Endothelial cell of umbilical vein (primary cell): ENCODE measurements around the gene MARK3. TPM values are rescaled to one million over a fixed set of nuclear protein-coding genes. Genes with fewer than 3 reads are reported as not detected.

Experiments used
- BruUV-seq: library from RNA; stranded (reverse); fragments of 400-500 nt; replicated peaks from 2 replicates; lab custom pipeline; 2021; lab: Mats Ljungman, UMichigan
- CTCF ChIA-PET: fragments of 300-600, 350-600 bp; sonication (Branson Sonifier 250); formaldehyde crosslinking; loops from one replicate; lab custom pipeline; 2021; ENCODE audit warnings: antibody characterized with exemption, inconsistent platforms; lab: Charles Lee
- POLR2A ChIA-PET: fragments of 300-600, 350-600 bp; sonication (Branson Sonifier 250); formaldehyde crosslinking; loops from one replicate; lab custom pipeline; 2021; ENCODE audit warnings: antibody characterized with exemption, inconsistent platforms; lab: Charles Lee
- DNase-seq: peaks from one replicate; pipeline ENCODE4 v3.0.0-alpha.2; 2011; ENCODE audit warnings: low read depth, low spot score
- FAIRE-seq: peaks from 2 replicates; lab custom pipeline; 2011; peaks lifted over from hg19 to GRCh38; lab: Jason Lieb, UNC
- H2AFZ ChIP-seq: 2 replicates; pipeline ENCODE4 v1.6.0; 2012; ENCODE audit warnings: low read depth, low read length, control low read depth, inconsistent platforms
- H3K27ac ChIP-seq: 2 replicates; pipeline ENCODE4 v1.5.1; 2011; ENCODE audit warnings: low read depth, mild to moderate bottlenecking, control low read depth, low read length, moderate library complexity; ENCODE audit not compliant: insufficient read depth
- H3K27me3 ChIP-seq, 2 experiments: 2 replicates each; pipeline versions ENCODE4 v1.6.0 to v1.6.1; 2011; ENCODE audit warnings: low read length in 2 of 2, mixed read lengths in 1 of 2; ENCODE audit not compliant: control insufficient read depth in 2 of 2, insufficient read depth in 2 of 2
- H3K36me3 ChIP-seq, 2 experiments: 2 replicates in 1 of 2; 3 replicates in 1 of 2; pipeline ENCODE4 v1.5.1; 2011; ENCODE audit warnings: low read length in 2 of 2, mild to moderate bottlenecking in 1 of 2, moderate library complexity in 1 of 2; ENCODE audit not compliant: control insufficient read depth in 2 of 2, insufficient read depth in 2 of 2; ENCODE audit errors: extremely low read depth in 1 of 2
- H3K4me1 ChIP-seq: 3 replicates; pipeline ENCODE4 v1.5.1; 2011; ENCODE audit warnings: mild to moderate bottlenecking, low read length; ENCODE audit not compliant: control insufficient read depth, insufficient read depth; ENCODE audit errors: extremely low read depth
- H3K4me2 ChIP-seq: 2 replicates; pipeline ENCODE4 v1.6.1; 2011; ENCODE audit warnings: low read length, control low read depth, mixed read lengths; ENCODE audit not compliant: insufficient read depth
- H3K4me3 ChIP-seq, 3 experiments: fragments of 200-600 bp in 1 of 3; sonication (generic), shearing (Covaris generic) in 1 of 3; replicated peaks in 1 of 3; 2 replicates each; pipeline ENCODE4 v1.5.1; 2011 to 2016; ENCODE audit warnings: control low read depth in 3 of 3, low read length in 3 of 3, mild to moderate bottlenecking in 2 of 3, inconsistent platforms in 1 of 3, low read depth in 1 of 3, moderate library complexity in 1 of 3; ENCODE audit not compliant: insufficient read depth in 1 of 3
- H3K79me2 ChIP-seq: 2 replicates; pipeline ENCODE4 v1.6.0; 2012; ENCODE audit warnings: low read length, inconsistent platforms; ENCODE audit not compliant: control insufficient read depth, insufficient read depth
- H3K9ac ChIP-seq: replicated peaks from 2 replicates; pipeline ENCODE3; 2011; ENCODE audit warnings: low read length, control low read depth; ENCODE audit not compliant: insufficient read depth; ENCODE audit errors: extremely low read depth
- H3K9me1 ChIP-seq: replicated peaks from 3 replicates; pipeline ENCODE4 v1.6.0; 2011; ENCODE audit warnings: mild to moderate bottlenecking, low read length; ENCODE audit not compliant: control insufficient read depth, insufficient read depth; ENCODE audit errors: extremely low read depth
- H3K9me3 ChIP-seq: replicated peaks from 2 replicates; pipeline ENCODE4 v1.5.1; 2012; ENCODE audit warnings: low read length, inconsistent platforms; ENCODE audit not compliant: control insufficient read depth, insufficient read depth
- H4K20me1 ChIP-seq: replicated peaks from 2 replicates; pipeline ENCODE3; 2011; ENCODE audit warnings: mild to moderate bottlenecking, low read length; ENCODE audit not compliant: control insufficient read depth, insufficient read depth; ENCODE audit errors: extremely low read depth
- EZH2 ChIP-seq: IDR thresholded peaks from 2 replicates; pipeline ENCODE4 v1.6.1; 2012; ENCODE audit warnings: borderline replicate concordance, low read depth, mild to moderate bottlenecking, moderate library complexity, low read length, inconsistent platforms; ENCODE audit not compliant: severe bottlenecking
- FOS ChIP-seq: IDR thresholded peaks from 2 replicates; pipeline ENCODE4 v1.6.1; 2011; ENCODE audit warnings: mild to moderate bottlenecking, low read length, moderate library complexity, borderline replicate concordance; ENCODE audit not compliant: insufficient read depth
- MYC ChIP-seq: IDR thresholded peaks from one replicate; pipeline ENCODE4 v1.6.1; 2011; ENCODE audit warnings: mild to moderate bottlenecking, low read depth, low read length
- POLR2A ChIP-seq: IDR thresholded peaks from 2 replicates; pipeline ENCODE4 v1.6.1; 2012; ENCODE audit warnings: low read depth, mild to moderate bottlenecking, control low read depth, low read length
- POLR2AphosphoS5 ChIP-seq: IDR thresholded peaks from 2 replicates; pipeline ENCODE4 v1.6.1; 2012; ENCODE audit warnings: low read depth, mild to moderate bottlenecking, control low read depth, low read length, moderate library complexity; ENCODE audit not compliant: insufficient read depth
- dilution Hi-C: fragments of 300-500 bp; cut with MboI; formaldehyde crosslinking; loops from one replicate; pipeline ENCODE4 v1.15.0; 2019; ENCODE audit warnings: low sequenced_read_pairs; ENCODE audit not compliant: extremely low pct_ligation_motif_present
- intact Hi-C: fragments of 100-400 bp; cut with micrococcal nuclease; formaldehyde crosslinking; loops from one replicate; pipeline ENCODE4 v1.10.0; 2022
- polyA plus RNA-seq, 4 experiments: library from polyadenylated mRNA; depleted of rRNA in 3 of 4; stranded (reverse) in 3 of 4; unstranded in 1 of 4; fragments of >200 nt; gene quantifications; 2 replicates each; pipeline versions ENCODE4 v1.2.1 to v1.2.3, GENCODE V29; 2011 to 2012; ENCODE audit warnings: missing spikeins in 1 of 4
- total RNA-seq: library from RNA; stranded (reverse); gene quantifications from 2 replicates; pipeline ENCODE4 v1.2.3, GENCODE V29; 2021
- TF ChIP-seq, protein P1 (sequence below): IDR thresholded peaks from 2 replicates; pipeline ENCODE4 v1.6.1; 2011; ENCODE audit not compliant: insufficient read depth, insufficient read length
- TF ChIP-seq, protein P2 (sequence below), 2 donors: IDR thresholded peaks; 1 replicate in 1 of 2; 2 replicates in 1 of 2; pipeline ENCODE4 v1.5.1; 2011; ENCODE audit warnings: low read length in 2 of 2, mild to moderate bottlenecking in 2 of 2, moderate library complexity in 2 of 2, control low read depth in 1 of 2, inconsistent platforms in 1 of 2, low read depth in 1 of 2; ENCODE audit not compliant: insufficient read depth in 1 of 2; ENCODE audit errors: extremely low read depth in 1 of 2

MARK3 gene
- total and polyA plus RNA-seq, 2 donors (not counting 3 experiments of a cell fraction or from before 2014, with no cell fraction given), result 46.6 to 96.1 TPM

DNA sequence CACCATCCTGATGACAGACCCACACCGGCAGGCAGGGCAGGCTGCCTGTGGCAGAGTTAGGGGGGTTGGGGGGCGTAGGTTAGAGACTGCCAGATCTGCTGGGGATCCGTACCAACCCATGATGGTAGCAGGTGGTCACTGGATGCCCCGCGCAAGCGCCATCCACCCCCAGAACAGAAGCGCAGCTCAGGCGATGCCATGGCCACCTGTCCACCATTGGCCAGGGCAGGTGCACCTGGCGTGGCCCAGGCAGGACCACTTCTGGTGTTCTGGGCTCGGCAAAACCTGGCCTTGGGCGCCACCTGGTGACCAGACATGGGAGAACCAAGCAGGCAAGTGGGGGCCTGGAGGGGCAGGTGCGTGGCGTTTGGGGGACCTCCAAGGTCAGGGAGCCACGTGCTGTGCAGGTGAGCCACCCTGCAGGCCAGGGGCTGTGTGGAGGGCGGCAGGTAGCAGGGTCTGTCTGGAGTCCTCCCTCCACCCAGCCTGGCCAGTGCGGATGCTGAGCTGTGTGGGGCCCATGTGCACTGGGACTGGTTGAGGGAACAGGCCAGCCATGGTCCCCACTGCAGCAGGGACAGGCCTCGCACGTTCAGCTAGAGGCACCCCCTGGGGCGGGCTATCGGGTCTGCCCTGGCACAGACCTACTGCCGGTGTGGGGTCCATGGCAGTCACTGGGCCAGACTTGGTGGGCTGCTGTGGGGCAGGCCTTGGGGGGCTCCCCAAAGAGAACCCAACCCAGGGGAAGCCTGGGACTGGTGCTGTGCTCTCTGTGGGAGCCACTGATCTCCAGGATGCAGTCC, 161.6 kb downstream of the MARK3 start:
- dilution Hi-C loops, result no loop called here
- Histone ChIP-seq H3K27ac (no peak overlapping the region), H3K4me3 (no peak overlapping the region), H2AFZ (no peak overlapping the region), H3K4me2 (no peak overlapping the region), H3K9ac (no peak overlapping the region), H4K20me1 (no peaks in the 10 kb centered on the region), H3K4me1 (no peaks in the 10 kb centered on the region), H3K9me3 (no peaks in the 10 kb centered on the region), H3K36me3 (no peaks in the 10 kb centered on the region), H3K79me2 (no peaks in the 10 kb centered on the region), H3K9me1 (no peaks in the 10 kb centered on the region), H3K27me3 (no peaks in the 10 kb centered on the region)
- DNase-seq (peak; percentile 40), FAIRE-seq (peak; percentile 79)
- TF ChIP-seq EZH2 (no peak), POLR2AphosphoS5 (no peak), POLR2A (no peak), MYC (no peak), FOS (no peak)
- TF ChIP-seq, protein P1, sequence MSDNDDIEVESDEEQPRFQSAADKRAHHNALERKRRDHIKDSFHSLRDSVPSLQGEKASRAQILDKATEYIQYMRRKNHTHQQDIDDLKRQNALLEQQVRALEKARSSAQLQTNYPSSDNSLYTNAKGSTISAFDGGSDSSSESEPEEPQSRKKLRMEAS, result no peak
- TF ChIP-seq, protein P2, sequence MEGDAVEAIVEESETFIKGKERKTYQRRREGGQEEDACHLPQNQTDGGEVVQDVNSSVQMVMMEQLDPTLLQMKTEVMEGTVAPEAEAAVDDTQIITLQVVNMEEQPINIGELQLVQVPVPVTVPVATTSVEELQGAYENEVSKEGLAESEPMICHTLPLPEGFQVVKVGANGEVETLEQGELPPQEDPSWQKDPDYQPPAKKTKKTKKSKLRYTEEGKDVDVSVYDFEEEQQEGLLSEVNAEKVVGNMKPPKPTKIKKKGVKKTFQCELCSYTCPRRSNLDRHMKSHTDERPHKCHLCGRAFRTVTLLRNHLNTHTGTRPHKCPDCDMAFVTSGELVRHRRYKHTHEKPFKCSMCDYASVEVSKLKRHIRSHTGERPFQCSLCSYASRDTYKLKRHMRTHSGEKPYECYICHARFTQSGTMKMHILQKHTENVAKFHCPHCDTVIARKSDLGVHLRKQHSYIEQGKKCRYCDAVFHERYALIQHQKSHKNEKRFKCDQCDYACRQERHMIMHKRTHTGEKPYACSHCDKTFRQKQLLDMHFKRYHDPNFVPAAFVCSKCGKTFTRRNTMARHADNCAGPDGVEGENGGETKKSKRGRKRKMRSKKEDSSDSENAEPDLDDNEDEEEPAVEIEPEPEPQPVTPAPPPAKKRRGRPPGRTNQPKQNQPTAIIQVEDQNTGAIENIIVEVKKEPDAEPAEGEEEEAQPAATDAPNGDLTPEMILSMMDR (IDR thresholded peaks at IDR 0.05; ENCODE audit: extremely low read depth in 1 of 2, insufficient read depth in 1 of 2, low read depth in 1 of 2, low read length in 2 of 2), result peak; percentile 82 to 88
- ChIA-PET POLR2A (no interaction called here), CTCF (interaction anchor here (0.5 to 14.4 kb wide), 17 partner anchors 9 to 1485 kb away, joined by 3 to 209 read pairs (median 3); partner anchors contain the start of genes BAG5 and CKB)
- no TSS peak for BruUV-seq
- intact Hi-C loops, result loop anchor here (1.0 kb wide), 2 partner anchors 29 to 47 kb away; no protein-coding TSS in a partner anchor
